ENCODE measurements around the gene TLL1.

Gene TLL1

DNA sequence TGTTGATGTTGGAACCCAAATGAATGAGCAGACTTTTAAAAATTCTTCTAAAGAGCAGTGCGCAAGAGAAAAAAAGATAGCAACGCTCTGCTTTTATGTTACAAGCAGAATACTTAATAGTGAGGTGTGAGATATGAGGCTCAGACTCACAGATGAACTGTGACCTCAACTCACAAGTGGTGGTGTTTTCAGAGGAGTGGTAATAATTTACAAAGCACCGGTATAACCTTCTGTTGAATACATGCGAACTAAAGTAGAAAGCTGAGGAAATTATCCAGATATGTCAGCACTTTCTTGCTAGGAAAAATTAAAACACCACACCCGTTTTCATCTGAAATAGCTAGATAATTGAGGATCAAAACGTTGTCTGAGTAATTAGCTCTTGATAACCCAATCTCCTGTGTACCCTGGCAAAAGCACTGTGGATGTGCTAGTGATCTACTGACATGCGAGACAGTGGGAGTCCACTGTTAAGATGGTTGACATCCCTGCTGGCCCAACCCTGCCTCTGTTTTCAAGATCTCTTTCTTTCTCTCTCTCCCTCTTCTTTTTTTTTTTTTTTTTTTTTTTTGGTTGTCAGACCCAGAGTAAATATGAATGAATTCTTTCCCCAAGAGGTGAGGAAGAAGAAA, 6.9 kb upstream of the TLL1 start:
- H3K4me1 ChIP-seq (ENCODE audit: control insufficient read depth, low read length), result no peaks in the 10 kb centered on the region

DNA sequence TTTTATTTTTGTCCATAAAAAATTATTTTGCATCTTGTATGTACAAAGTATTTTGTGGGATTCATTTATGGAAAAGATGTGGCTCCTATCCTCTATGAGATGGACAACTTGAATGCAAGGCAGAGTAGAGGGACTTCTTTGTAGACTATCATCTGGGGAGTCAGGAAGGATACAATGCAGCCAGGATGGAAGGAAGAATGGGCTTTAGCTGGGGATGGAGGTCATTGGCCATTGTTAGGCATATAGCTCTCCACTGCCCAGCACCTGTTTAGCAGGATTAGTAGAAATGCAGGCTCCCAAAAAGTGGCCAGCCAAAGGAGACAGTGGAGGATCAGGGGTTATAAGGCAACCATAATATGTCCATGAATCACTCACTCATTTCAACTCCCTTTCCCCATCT, 5.1 kb upstream of the TLL1 start:
- Histone ChIP-seq H3K4me3 (ENCODE audit: low read length) (no peak overlapping the region), H3K9me2 (replicated peaks; ENCODE audit: control insufficient read depth, low read length) (no peaks in the 10 kb centered on the region), H3K4me1 (ENCODE audit: control insufficient read depth, low read length) (no peaks in the 10 kb centered on the region), H3K36me3 (ENCODE audit: control insufficient read depth, low read length) (no peaks in the 10 kb centered on the region), H3F3A (ENCODE audit: control insufficient read depth, insufficient read depth) (no peaks in the 10 kb centered on the region), H3K9me3 (ENCODE audit: control insufficient read depth, insufficient read depth, low read length) (no peaks in the 10 kb centered on the region), H3K27ac (ENCODE audit: low read depth, low read length) (no peak overlapping the region), H3K79me2 (ENCODE audit: control insufficient read depth, low read length) (no peaks in the 10 kb centered on the region), H4K20me1 (ENCODE audit: control insufficient read depth, insufficient read depth, low read depth, low read length) (no peaks in the 10 kb centered on the region), H3K27me3 (ENCODE audit: control insufficient read depth, low read length) (no peaks in the 10 kb centered on the region; the same call in 1 of the 2 replicates), H3K4me2 (ENCODE audit: low read length) (no peak overlapping the region)
- TF ChIP-seq EZH2phosphoT487 (IDR thresholded peaks at IDR 0.05; ENCODE audit: borderline replicate concordance, low read length) (no peak), CTCF (IDR thresholded peaks at IDR 0.05; ENCODE audit: low read depth, low read length, poor library complexity, severe bottlenecking) (no peak)

More for the DNA sequence above, 6.9 kb upstream of the TLL1 start:
- no peaks in the 10 kb centered on the region for H4K20me1 ChIP-seq (ENCODE audit: control insufficient read depth, insufficient read depth, low read depth, low read length)
- no peaks in the 10 kb centered on the region for H3K79me2 ChIP-seq (ENCODE audit: control insufficient read depth, low read length)
- H3K9me3 ChIP-seq (ENCODE audit: control insufficient read depth, insufficient read depth, low read length), result no peaks in the 10 kb centered on the region
- no peaks in the 10 kb centered on the region for H3K36me3 ChIP-seq (ENCODE audit: control insufficient read depth, low read length)
- TF ChIP-seq EZH2phosphoT487 (IDR thresholded peaks at IDR 0.05; ENCODE audit: borderline replicate concordance, low read length) (no peak), CTCF (IDR thresholded peaks at IDR 0.05; ENCODE audit: low read depth, low read length, poor library complexity, severe bottlenecking) (no peak)
- no peak overlapping the region for H3K4me3 ChIP-seq (ENCODE audit: low read length)
- no peaks in the 10 kb centered on the region for H3K27me3 ChIP-seq (ENCODE audit: control insufficient read depth, low read length)
- H3K27ac ChIP-seq (ENCODE audit: low read depth, low read length), result no peak overlapping the region
- no peak overlapping the region for H3K4me2 ChIP-seq (ENCODE audit: low read length)
- no peaks in the 10 kb centered on the region for H3K9me2 ChIP-seq (replicated peaks; ENCODE audit: control insufficient read depth, low read length)
- H3F3A ChIP-seq (ENCODE audit: control insufficient read depth, insufficient read depth), result no peaks in the 10 kb centered on the region

- H3K9me2 ChIP-seq (replicated peaks; ENCODE audit: control insufficient read depth, low read length), result no peaks in the 10 kb centered on the region
- no peaks in the 10 kb centered on the region for H4K20me1 ChIP-seq (ENCODE audit: control insufficient read depth, insufficient read depth, low read depth, low read length)
- H3K4me1 ChIP-seq (ENCODE audit: control insufficient read depth, low read length), result no peaks in the 10 kb centered on the region
- no peaks in the 10 kb centered on the region for H3F3A ChIP-seq (ENCODE audit: control insufficient read depth, insufficient read depth)
- no peaks in the 10 kb centered on the region; the same call in 1 of the 2 replicates for H3K9me3 ChIP-seq (ENCODE audit: control insufficient read depth, insufficient read depth, low read length)
- H3K4me3 ChIP-seq (ENCODE audit: low read length), result no peak overlapping the region
- TF ChIP-seq EZH2phosphoT487 (IDR thresholded peaks at IDR 0.05; ENCODE audit: borderline replicate concordance, low read length), result no peak
- no peak for TF ChIP-seq CTCF (IDR thresholded peaks at IDR 0.05; ENCODE audit: low read depth, low read length, poor library complexity, severe bottlenecking)
- no peak overlapping the region for H3K27ac ChIP-seq (ENCODE audit: low read depth, low read length)
- no peaks in the 10 kb centered on the region; the same call in 1 of the 2 replicates for H3K27me3 ChIP-seq (ENCODE audit: control insufficient read depth, low read length)
- H3K4me2 ChIP-seq (ENCODE audit: low read length), result no peak overlapping the region
- no peaks in the 10 kb centered on the region for H3K79me2 ChIP-seq (ENCODE audit: control insufficient read depth, low read length)
- H3K36me3 ChIP-seq (ENCODE audit: control insufficient read depth, low read length), result no peaks in the 10 kb centered on the region
Measured at GRCh38 chr4:165873298-165874071, 448 bp downstream of the TLL1 start.
